SK-N-SH treated with all-trans-retinoic acid at 6 μM for 48 hours (cell line): ENCODE measurements around the gene NCAPG2.

Source experiments
- ATAC-seq: fragments of 200-7000 bp; cut with Tn5 transposase; 3 replicates; pipeline ENCODE4 v1.9.1; 2020; ENCODE audit warnings: mild to moderate bottlenecking, moderate library complexity
- ARNTL ChIP-seq: fragments of 450-650 bp; formaldehyde crosslinking; IDR thresholded peaks from 2 replicates; pipeline ENCODE4 v1.5.0; 2020; ENCODE audit warnings: low read depth, mild to moderate bottlenecking, moderate library complexity, borderline replicate concordance
- BACH2 ChIP-seq: fragments of 250-450 bp; sonication (Bioruptor Pico); IDR thresholded peaks from 2 replicates; pipeline ENCODE4 v1.9.0; 2021; ENCODE audit warnings: mild to moderate bottlenecking, borderline replicate concordance
- CSDC2 ChIP-seq: fragments of 250-450 bp; sonication (Bioruptor Pico); IDR thresholded peaks from 2 replicates; pipeline ENCODE4 v1.5.0; 2020; ENCODE audit warnings: mild to moderate bottlenecking, moderate library complexity
- ESRRG ChIP-seq: fragments of 250-450 bp; sonication (Bioruptor Pico); IDR thresholded peaks from 2 replicates; pipeline ENCODE4 v1.6.1; 2021; ENCODE audit warnings: mild to moderate bottlenecking
- GLIS3 ChIP-seq: fragments of 250-450 bp; sonication (Bioruptor Pico); IDR thresholded peaks from 2 replicates; pipeline ENCODE4 v1.5.0; 2020; ENCODE audit warnings: mild to moderate bottlenecking, moderate library complexity
- ISL1 ChIP-seq: fragments of 250-450 bp; sonication (Bioruptor Pico); IDR thresholded peaks from 2 replicates; pipeline ENCODE4 v2.1.2; 2022; ENCODE audit warnings: mild to moderate bottlenecking, moderate library complexity
- OSR1 ChIP-seq: fragments of 250-450 bp; sonication (Bioruptor Pico); IDR thresholded peaks from 2 replicates; pipeline ENCODE4 v1.8.0; 2022; ENCODE audit warnings: moderate library complexity, mild to moderate bottlenecking, inconsistent platforms
- RARB ChIP-seq: fragments of 250-450 bp; sonication (Bioruptor Pico); IDR thresholded peaks from 2 replicates; pipeline ENCODE4 v1.8.0; 2021; ENCODE audit warnings: mild to moderate bottlenecking, moderate library complexity
- TCF4 ChIP-seq: fragments of 250-450 bp; sonication (Bioruptor Pico); IDR thresholded peaks from 2 replicates; pipeline ENCODE4 v1.8.0; 2021; ENCODE audit warnings: mild to moderate bottlenecking, moderate library complexity, borderline replicate concordance
- TOX ChIP-seq: fragments of 250-450 bp; sonication (Bioruptor Pico); IDR thresholded peaks from 2 replicates; pipeline ENCODE4 v1.8.0; 2021; ENCODE audit warnings: mild to moderate bottlenecking, moderate library complexity, borderline replicate concordance
- ZC3H10 ChIP-seq: fragments of 250-450 bp; sonication (Bioruptor Pico); IDR thresholded peaks from 2 replicates; pipeline ENCODE4 v1.5.1; 2021; ENCODE audit warnings: mild to moderate bottlenecking, moderate library complexity
- ZFP3 ChIP-seq: fragments of 250-450 bp; sonication (Bioruptor Pico); IDR thresholded peaks from 2 replicates; pipeline ENCODE4 v1.5.0; 2020; ENCODE audit warnings: mild to moderate bottlenecking, moderate library complexity
- ZFP30 ChIP-seq: fragments of 450-650 bp; formaldehyde crosslinking; IDR thresholded peaks from 2 replicates; pipeline ENCODE4 v1.5.0; 2022; ENCODE audit warnings: mild to moderate bottlenecking, moderate library complexity
- ZNF565 ChIP-seq: fragments of 450-650 bp; formaldehyde crosslinking; conservative IDR thresholded peaks from 2 replicates; pipeline ENCODE4 v1.5.0; 2020; ENCODE audit warnings: low read depth, mild to moderate bottlenecking, moderate library complexity
- ZNF70 ChIP-seq: fragments of 450-650 bp; formaldehyde crosslinking; IDR thresholded peaks from 2 replicates; pipeline ENCODE4 v1.5.0; 2020; ENCODE audit warnings: mild to moderate bottlenecking, moderate library complexity
- ZNF8 ChIP-seq: fragments of 450-650 bp; formaldehyde crosslinking; IDR thresholded peaks from 2 replicates; pipeline ENCODE4 v1.5.0; 2020; ENCODE audit warnings: mild to moderate bottlenecking, moderate library complexity
- TF ChIP-seq, protein P1 (sequence below): fragments of 250-450 bp; sonication (Bioruptor Pico); IDR thresholded peaks from 2 replicates; pipeline ENCODE4 v1.8.0; 2020; ENCODE audit warnings: mild to moderate bottlenecking, moderate library complexity, borderline replicate concordance
- TF ChIP-seq, protein P2 (sequence below): fragments of 250-450 bp; sonication (Bioruptor Pico); IDR thresholded peaks from 2 replicates; pipeline ENCODE4 v1.5.1; 2020; ENCODE audit warnings: low read depth, mild to moderate bottlenecking, moderate library complexity
- TF ChIP-seq, protein P3 (sequence below): fragments of 250-450 bp; sonication (Bioruptor Pico); IDR thresholded peaks from 2 replicates; pipeline ENCODE4 v1.5.0; 2020; ENCODE audit warnings: mild to moderate bottlenecking, moderate library complexity
- TF ChIP-seq, protein P4 (sequence below): fragments of 250-450 bp; sonication (Bioruptor Pico); IDR thresholded peaks from 2 replicates; pipeline ENCODE4 v1.8.0; 2021; ENCODE audit warnings: low read depth, mild to moderate bottlenecking, moderate library complexity, borderline replicate concordance

NCAPG2 gene

DNA sequence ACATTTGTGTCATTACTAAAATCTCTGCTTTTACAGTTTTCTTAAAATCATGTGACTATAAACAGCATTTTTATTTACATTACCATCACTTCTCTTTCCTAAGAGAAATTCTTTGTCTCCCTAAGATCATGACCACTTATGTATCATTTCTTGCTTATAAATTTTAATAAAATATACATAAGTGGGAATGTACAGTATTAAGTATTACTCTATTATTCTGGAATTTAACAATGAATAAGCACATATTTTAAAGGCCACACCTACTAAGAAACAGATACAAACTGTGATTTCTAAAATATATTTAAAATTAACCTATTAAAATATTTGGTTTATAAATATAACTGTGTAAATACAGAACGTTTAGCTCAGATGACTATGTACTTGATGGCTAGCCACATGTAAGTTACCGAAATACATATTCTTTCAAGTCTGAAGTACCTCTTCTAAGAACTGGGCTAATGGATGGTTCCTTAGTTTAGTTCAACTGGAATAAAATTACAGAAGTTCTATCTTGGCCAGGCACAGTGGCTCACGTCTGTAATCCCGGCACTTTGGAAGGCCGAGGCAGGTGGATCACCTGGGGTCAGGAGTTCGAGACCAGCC lies 83.7 kb downstream of the NCAPG2 start (continued):
- no peak for TF ChIP-seq TCF4 (CRISPR knock-in tag)
- TF ChIP-seq RARB (CRISPR knock-in tag), result no peak
- TF ChIP-seq, protein P1, sequence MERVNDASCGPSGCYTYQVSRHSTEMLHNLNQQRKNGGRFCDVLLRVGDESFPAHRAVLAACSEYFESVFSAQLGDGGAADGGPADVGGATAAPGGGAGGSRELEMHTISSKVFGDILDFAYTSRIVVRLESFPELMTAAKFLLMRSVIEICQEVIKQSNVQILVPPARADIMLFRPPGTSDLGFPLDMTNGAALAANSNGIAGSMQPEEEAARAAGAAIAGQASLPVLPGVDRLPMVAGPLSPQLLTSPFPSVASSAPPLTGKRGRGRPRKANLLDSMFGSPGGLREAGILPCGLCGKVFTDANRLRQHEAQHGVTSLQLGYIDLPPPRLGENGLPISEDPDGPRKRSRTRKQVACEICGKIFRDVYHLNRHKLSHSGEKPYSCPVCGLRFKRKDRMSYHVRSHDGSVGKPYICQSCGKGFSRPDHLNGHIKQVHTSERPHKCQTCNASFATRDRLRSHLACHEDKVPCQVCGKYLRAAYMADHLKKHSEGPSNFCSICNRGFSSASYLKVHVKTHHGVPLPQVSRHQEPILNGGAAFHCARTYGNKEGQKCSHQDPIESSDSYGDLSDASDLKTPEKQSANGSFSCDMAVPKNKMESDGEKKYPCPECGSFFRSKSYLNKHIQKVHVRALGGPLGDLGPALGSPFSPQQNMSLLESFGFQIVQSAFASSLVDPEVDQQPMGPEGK, result no peak

DNA sequence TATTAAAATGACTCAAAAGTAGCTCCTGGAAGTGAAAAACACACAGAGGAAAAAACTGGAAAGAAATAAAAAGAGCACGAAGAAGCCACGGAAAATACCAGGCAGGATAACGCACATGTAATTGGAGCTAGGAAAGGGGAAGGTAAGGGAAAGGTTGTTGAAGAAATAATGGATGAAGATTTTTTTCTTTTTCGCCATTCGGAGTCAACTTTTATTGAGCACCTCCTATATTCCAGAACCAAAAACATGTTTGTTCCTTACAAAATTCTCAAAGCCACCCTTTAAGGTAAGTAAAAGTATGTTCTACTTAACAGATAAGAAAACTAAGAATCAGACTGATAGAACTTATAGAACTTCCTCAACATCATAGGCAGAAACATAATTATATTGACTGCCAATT lies 84.2 kb downstream of the NCAPG2 start:
- no peak for ATAC-seq
- TF ChIP-seq ZFP30 (CRISPR knock-in tag), result no peak
- TF ChIP-seq ZNF565 (CRISPR knock-in tag), result no peak
- no peak for TF ChIP-seq TCF4 (CRISPR knock-in tag)
- no peak for TF ChIP-seq OSR1
- no peak for TF ChIP-seq ZFP3
- no peak for TF ChIP-seq ZNF70 (CRISPR knock-in tag)
- no peak for TF ChIP-seq ESRRG (CRISPR knock-in tag)
- TF ChIP-seq ISL1, result no peak
- no peak for TF ChIP-seq ZNF8

DNA sequence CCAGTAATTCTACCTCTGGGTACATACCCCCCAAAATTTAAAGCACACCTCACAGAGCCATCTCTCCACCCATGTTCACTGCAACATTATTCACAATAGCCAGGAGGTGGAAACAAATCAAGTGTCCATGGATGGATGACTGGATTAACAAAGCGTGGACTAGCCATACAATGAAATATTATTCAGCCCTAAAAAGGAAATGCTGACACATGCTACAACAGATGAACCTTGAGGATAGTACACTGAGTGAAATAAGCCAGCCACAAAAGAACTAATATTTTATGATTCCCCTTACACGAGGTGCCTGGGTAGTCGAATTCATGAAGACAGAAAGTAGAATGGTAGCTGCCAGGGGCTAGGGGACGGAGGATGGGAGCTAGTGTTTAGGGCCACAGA lies 85.9 kb downstream of the NCAPG2 start:
- TF ChIP-seq ZC3H10 (CRISPR knock-in tag) (no peak), BACH2 (CRISPR knock-in tag) (no peak), TCF4 (CRISPR knock-in tag) (no peak), RARB (CRISPR knock-in tag) (no peak), CSDC2 (CRISPR knock-in tag) (no peak)
- ATAC-seq, result no peak

DNA sequence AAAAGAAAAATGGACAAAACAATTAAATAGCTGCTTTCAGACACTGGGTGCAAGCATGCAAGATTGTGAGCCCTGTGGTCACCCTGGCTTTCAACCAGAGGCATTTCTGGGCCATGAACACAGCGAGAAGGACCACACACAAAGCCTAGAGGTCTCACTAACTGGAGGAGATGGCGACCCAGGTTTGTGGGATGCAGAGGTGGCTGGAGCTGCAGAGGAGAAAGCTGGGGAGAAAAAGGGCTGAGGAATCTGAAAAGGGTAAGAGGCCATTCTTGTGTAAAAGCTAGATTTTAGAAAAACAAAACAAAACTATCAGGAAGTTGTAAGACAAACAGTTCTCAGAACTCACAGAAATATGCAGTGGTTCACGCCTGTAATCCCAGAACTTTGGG lies 86.9 kb downstream of the NCAPG2 start:
- TF ChIP-seq, protein P2, sequence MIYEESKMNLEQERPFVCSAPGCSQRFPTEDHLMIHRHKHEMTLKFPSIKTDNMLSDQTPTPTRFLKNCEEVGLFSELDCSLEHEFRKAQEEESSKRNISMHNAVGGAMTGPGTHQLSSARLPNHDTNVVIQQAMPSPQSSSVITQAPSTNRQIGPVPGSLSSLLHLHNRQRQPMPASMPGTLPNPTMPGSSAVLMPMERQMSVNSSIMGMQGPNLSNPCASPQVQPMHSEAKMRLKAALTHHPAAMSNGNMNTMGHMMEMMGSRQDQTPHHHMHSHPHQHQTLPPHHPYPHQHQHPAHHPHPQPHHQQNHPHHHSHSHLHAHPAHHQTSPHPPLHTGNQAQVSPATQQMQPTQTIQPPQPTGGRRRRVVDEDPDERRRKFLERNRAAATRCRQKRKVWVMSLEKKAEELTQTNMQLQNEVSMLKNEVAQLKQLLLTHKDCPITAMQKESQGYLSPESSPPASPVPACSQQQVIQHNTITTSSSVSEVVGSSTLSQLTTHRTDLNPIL, result no peak
- no peak for TF ChIP-seq ZNF8
- no peak for TF ChIP-seq TCF4 (CRISPR knock-in tag)
- no peak for TF ChIP-seq ESRRG (CRISPR knock-in tag)
- no peak for TF ChIP-seq ARNTL (CRISPR knock-in tag)
- no peak for TF ChIP-seq BACH2 (CRISPR knock-in tag)
- no peak for TF ChIP-seq GLIS3 (CRISPR knock-in tag)
- TF ChIP-seq ZFP30 (CRISPR knock-in tag), result no peak
- TF ChIP-seq RARB (CRISPR knock-in tag), result no peak
- no peak for TF ChIP-seq ZNF70 (CRISPR knock-in tag)
- TF ChIP-seq ZFP3, result no peak
- TF ChIP-seq OSR1, result no peak
- TF ChIP-seq, all 23 proteins: peak for 0
- no peak for ATAC-seq

DNA sequence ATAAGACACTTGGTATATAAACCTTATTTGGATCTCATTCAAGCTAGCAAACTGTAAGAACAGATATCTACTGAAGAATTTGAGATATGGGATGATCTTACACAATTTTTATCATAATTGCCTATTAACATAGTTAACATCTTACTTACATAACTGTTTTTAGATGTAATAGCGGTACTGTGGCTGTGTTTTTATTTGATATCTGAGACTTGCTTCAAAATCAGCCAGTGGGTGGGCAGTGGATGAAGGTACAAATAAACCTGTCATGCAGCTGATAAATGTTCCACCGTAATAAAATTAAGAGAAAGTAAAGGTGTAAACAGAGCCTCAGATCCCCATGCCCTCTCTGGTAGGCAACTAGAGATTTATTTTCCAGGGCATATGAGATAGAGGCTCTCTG lies 88.6 kb downstream of the NCAPG2 start:
- TF ChIP-seq ESRRG (CRISPR knock-in tag) (no peak), ARNTL (CRISPR knock-in tag) (no peak), ZC3H10 (CRISPR knock-in tag) (no peak), GLIS3 (CRISPR knock-in tag) (no peak), ZFP30 (CRISPR knock-in tag) (no peak), TOX (CRISPR knock-in tag) (no peak), ZFP3 (no peak), ZNF70 (CRISPR knock-in tag) (no peak)
- TF ChIP-seq, protein P3, sequence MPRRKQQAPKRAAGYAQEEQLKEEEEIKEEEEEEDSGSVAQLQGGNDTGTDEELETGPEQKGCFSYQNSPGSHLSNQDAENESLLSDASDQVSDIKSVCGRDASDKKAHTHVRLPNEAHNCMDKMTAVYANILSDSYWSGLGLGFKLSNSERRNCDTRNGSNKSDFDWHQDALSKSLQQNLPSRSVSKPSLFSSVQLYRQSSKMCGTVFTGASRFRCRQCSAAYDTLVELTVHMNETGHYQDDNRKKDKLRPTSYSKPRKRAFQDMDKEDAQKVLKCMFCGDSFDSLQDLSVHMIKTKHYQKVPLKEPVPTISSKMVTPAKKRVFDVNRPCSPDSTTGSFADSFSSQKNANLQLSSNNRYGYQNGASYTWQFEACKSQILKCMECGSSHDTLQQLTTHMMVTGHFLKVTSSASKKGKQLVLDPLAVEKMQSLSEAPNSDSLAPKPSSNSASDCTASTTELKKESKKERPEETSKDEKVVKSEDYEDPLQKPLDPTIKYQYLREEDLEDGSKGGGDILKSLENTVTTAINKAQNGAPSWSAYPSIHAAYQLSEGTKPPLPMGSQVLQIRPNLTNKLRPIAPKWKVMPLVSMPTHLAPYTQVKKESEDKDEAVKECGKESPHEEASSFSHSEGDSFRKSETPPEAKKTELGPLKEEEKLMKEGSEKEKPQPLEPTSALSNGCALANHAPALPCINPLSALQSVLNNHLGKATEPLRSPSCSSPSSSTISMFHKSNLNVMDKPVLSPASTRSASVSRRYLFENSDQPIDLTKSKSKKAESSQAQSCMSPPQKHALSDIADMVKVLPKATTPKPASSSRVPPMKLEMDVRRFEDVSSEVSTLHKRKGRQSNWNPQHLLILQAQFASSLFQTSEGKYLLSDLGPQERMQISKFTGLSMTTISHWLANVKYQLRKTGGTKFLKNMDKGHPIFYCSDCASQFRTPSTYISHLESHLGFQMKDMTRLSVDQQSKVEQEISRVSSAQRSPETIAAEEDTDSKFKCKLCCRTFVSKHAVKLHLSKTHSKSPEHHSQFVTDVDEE, result no peak
- TF ChIP-seq, protein P1, result no peak
- TF ChIP-seq, protein P2, result no peak
- TF ChIP-seq, protein P4, sequence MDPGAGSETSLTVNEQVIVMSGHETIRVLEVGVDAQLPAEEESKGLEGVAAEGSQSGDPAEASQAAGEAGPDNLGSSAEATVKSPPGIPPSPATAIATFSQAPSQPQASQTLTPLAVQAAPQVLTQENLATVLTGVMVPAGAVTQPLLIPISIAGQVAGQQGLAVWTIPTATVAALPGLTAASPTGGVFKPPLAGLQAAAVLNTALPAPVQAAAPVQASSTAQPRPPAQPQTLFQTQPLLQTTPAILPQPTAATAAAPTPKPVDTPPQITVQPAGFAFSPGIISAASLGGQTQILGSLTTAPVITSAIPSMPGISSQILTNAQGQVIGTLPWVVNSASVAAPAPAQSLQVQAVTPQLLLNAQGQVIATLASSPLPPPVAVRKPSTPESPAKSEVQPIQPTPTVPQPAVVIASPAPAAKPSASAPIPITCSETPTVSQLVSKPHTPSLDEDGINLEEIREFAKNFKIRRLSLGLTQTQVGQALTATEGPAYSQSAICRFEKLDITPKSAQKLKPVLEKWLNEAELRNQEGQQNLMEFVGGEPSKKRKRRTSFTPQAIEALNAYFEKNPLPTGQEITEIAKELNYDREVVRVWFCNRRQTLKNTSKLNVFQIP (CRISPR knock-in tag), result no peak
- ATAC-seq, result no peak
